Measurements from ENCODE around the gene STON1.
"Not testable (repeated sequence)": the region's sequence is repeated elsewhere in the genome, so short reads cannot be mapped to it uniquely, and the experiment has no call there.

The STON1 gene

DNA sequence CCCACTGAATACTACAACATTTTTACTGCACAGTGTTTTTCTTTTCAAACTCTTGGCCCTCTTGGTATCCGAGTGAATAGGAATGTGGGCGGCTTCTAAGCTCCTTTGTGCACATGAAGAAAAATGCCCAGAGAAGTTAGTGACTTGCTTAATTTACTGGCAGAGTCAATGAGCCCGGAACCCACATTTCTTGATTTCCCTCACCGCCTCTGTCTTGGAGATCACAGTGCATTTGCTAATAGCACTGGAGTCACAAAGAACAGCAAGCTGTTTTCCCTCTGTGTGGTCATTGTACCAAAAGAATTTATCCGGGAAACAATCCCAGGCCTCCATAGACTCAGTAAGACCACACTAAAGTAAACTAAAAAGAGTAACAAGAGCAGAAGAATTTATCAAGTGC lies 18.9 kb downstream of the STON1 start:
- DNase-seq (ENCODE audit: low read depth), result no peak
- TF ChIP-seq, protein P1, sequence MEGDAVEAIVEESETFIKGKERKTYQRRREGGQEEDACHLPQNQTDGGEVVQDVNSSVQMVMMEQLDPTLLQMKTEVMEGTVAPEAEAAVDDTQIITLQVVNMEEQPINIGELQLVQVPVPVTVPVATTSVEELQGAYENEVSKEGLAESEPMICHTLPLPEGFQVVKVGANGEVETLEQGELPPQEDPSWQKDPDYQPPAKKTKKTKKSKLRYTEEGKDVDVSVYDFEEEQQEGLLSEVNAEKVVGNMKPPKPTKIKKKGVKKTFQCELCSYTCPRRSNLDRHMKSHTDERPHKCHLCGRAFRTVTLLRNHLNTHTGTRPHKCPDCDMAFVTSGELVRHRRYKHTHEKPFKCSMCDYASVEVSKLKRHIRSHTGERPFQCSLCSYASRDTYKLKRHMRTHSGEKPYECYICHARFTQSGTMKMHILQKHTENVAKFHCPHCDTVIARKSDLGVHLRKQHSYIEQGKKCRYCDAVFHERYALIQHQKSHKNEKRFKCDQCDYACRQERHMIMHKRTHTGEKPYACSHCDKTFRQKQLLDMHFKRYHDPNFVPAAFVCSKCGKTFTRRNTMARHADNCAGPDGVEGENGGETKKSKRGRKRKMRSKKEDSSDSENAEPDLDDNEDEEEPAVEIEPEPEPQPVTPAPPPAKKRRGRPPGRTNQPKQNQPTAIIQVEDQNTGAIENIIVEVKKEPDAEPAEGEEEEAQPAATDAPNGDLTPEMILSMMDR (conservative IDR thresholded peaks at IDR 0.05; ENCODE audit: control insufficient read depth, insufficient read depth, low read depth, low read length), result no peak

DNA sequence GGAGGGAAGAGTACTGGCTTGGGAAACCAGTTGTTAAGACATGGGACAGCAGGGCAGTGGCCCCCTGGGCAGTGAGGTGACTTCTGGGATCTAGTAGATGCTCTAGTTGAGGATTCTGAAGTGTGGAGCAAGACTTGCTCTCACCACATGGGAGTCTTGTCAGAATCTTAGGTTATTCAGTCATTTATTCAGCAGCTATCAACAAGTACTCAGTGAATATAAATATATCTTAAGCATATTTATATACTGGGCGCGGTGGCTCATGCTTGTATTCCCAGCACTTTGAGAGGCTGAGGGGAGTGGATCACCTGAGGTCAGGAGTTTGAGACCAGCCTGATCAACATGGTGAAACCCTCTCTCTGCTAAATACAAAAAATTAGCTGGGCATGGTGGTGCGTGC lies 20.0 kb downstream of the STON1 start:
- no peak for DNase-seq (ENCODE audit: low read depth)
- TF ChIP-seq, protein P1 (conservative IDR thresholded peaks at IDR 0.05; ENCODE audit: control insufficient read depth, insufficient read depth, low read depth, low read length), result no peak
- no peak overlapping the region for H3K4me3 ChIP-seq (ENCODE audit: control insufficient read depth, low read depth, low read length)

More for the DNA sequence above, 18.9 kb downstream of the STON1 start:
- no peak overlapping the region for H3K4me3 ChIP-seq (ENCODE audit: control insufficient read depth, low read depth, low read length)

DNA sequence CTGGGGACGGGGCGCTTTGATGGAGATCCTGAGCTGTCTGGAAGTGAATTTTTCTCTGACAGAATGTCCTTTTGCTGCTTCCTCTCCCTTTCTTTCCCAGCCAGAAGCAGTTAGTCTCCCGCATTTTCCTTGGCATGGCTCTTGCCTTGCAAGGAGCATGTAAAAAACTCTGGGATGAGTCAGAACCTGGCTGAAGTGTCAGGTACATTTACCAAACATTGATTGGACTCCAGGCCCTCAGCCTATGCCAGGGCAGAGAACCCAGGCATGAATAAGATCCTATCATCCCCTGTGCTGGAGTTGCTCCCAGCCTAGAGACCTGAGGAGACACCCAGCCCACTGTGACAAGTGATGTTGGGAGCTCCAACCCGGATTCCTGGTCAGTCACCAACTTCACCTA lies 21.6 kb downstream of the STON1 start:
- TF ChIP-seq, protein P1 (conservative IDR thresholded peaks at IDR 0.05; ENCODE audit: control insufficient read depth, insufficient read depth, low read depth, low read length), result no peak
- peak; percentile 49 for DNase-seq (ENCODE audit: low read depth)
- no peak overlapping the region for H3K4me3 ChIP-seq (ENCODE audit: control insufficient read depth, low read depth, low read length)

DNA sequence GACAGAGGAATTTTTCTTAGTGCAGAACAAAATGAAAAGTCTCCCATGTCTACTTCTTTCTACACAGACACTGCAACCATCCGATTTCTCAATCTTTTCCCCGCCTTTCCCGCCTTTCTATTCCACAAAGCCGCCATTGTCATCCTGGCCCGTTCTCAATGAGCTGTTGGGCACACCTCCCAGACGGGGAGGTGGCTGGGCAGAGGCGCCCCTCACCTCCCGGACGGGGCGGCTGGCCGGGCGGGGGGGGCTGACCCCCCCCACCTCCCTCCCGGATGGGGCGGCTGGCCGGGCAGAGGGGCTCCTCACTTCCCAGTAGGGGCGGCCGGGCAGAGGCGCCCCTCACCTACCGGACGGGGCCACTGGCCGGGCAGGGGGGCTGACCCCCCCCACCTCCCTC lies 25.1 kb downstream of the STON1 start:
- not testable (repeated sequence) for H3K4me3 ChIP-seq (ENCODE audit: control insufficient read depth, low read depth, low read length); DNase-seq (ENCODE audit: low read depth)

DNA sequence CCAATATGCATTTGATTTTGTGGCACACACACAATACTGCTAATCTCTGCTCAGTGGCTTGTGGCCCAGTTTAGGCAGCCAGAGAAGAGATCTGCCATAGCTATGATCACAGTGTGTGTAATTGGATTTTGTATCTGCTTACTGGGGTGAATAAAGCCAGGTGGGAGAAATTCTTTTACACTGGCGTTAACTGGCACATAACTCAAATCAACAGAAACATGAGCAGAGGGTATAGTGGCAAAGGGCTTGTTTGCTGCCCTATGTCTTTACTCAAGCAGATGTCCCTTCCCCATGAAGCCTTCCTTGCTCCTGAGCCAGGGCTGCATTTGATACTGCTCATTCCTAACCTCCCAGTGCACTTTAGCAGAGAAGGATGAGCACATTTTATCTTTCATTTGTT lies 28.5 kb downstream of the STON1 start:
- TF ChIP-seq, protein P1 (conservative IDR thresholded peaks at IDR 0.05; ENCODE audit: control insufficient read depth, insufficient read depth, low read depth, low read length), result no peak
- DNase-seq (ENCODE audit: low read depth), result no peak
- H3K4me3 ChIP-seq (ENCODE audit: control insufficient read depth, low read depth, low read length), result no peak overlapping the region

DNA sequence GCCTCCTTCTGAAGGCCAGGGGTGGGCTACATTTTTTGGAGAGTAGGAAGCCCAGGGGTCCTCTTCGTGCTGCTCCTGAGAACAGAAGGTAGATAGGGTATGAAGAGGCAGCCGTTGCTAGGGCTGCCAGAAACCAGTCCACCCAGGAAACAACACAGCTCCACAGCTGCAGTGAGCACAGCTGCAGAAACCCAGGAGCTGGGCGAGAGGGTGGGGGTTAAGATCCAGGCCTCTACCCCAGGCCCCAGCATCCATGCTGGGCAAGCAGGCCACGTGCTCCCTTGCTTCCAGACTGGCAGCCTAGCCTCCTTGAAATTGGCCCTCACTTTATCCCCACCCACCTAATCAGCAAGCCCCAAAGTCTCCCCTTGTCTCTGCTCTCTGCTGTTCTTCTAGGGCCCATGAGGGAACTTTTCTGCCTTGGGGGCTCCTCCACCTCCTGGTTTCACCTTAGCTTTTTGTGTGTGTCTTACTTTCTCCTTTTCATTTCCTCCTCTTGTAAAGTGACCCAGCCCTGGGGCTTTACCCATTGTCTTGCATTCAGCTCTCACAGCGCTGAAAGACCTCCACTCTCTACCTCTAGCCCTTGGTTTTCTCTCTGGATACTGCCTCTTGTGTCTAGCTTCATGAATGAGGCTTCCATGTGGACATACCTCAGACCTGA lies 30.7 kb downstream of the STON1 start:
- no peak for DNase-seq (ENCODE audit: low read depth)
- H3K4me3 ChIP-seq (ENCODE audit: control insufficient read depth, low read depth, low read length), result no peak overlapping the region
- TF ChIP-seq, protein P1 (conservative IDR thresholded peaks at IDR 0.05; ENCODE audit: control insufficient read depth, insufficient read depth, low read depth, low read length), result no peak

DNA sequence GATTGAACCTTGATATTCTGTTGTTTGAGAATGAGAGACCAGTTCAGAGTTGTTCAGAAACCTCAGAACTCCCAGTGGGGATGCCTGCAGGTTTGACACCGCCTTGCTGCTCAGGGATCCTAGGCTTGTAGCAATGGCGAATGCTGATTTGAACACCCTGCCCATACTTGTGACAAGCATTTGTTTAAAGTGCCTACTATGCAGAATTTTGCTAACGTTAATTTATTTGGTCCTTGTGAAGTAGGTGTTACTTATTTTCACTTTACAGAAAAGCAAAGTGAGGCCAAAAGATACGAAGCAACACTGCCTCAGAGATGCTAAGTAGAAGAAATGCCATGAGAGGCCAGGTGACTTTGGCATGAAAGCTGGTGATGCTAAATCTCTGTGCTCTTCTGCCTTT lies 32.3 kb downstream of the STON1 start:
- no peak for DNase-seq (ENCODE audit: low read depth)
- H3K4me3 ChIP-seq (ENCODE audit: control insufficient read depth, low read depth, low read length), result no peak overlapping the region
- TF ChIP-seq, protein P1 (conservative IDR thresholded peaks at IDR 0.05; ENCODE audit: control insufficient read depth, insufficient read depth, low read depth, low read length), result no peak

All from fibroblast of mammary gland (primary cell).